Smooth muscle cell (in vitro differentiated cells): ENCODE data around the gene INPP5B. TPM values are rescaled to one million over a fixed set of nuclear protein-coding genes. Genes with fewer than 3 reads are reported as not detected.

Source experiments
- DNase-seq: peaks from one replicate; lab custom pipeline; 2025; ENCODE audit not compliant: unreplicated experiment; lab: John Stamatoyannopoulos, UW
- H2AFZ ChIP-seq: fragments of 200-600 bp; sonication (generic); 2 replicates; pipeline ENCODE4 v1.6.0; 2016; ENCODE audit warnings: antibody characterized with exemption, low read depth, mild to moderate bottlenecking
- H3F3A ChIP-seq: fragments of 200-600 bp; sonication (generic); 2 replicates; pipeline ENCODE4 v1.6.0; 2017; ENCODE audit warnings: antibody characterized with exemption, low read depth
- H3K27ac ChIP-seq: fragments of 200-600 bp; sonication (generic); 2 replicates; pipeline ENCODE4 v1.5.1; 2016; ENCODE audit warnings: low read depth, mild to moderate bottlenecking
- H3K27me3 ChIP-seq: fragments of 200-600 bp; sonication (generic); 2 replicates; pipeline ENCODE4 v1.6.1; 2016; ENCODE audit warnings: low read depth, mild to moderate bottlenecking
- H3K36me3 ChIP-seq: fragments of 200-600 bp; sonication (generic); 2 replicates; pipeline ENCODE4 v1.5.1; 2016; ENCODE audit warnings: low read depth
- H3K4me1 ChIP-seq: fragments of 200-600 bp; sonication (generic); 2 replicates; pipeline ENCODE4 v1.5.1; 2016; ENCODE audit warnings: low read depth
- H3K4me2 ChIP-seq: fragments of 200-600 bp; sonication (generic); 2 replicates; pipeline ENCODE4 v1.6.0; 2016; ENCODE audit warnings: mild to moderate bottlenecking
- H3K4me3 ChIP-seq: fragments of 200-600 bp; sonication (generic); 2 replicates; pipeline ENCODE4 v1.5.1; 2016; ENCODE audit warnings: mild to moderate bottlenecking
- H3K79me2 ChIP-seq: fragments of 200-600 bp; sonication (generic); 2 replicates; pipeline ENCODE4 v1.6.0; 2016; ENCODE audit warnings: low read depth, mild to moderate bottlenecking
- H3K9ac ChIP-seq: fragments of 200-600 bp; sonication (generic); 2 replicates; pipeline ENCODE4 v1.6.0; 2016; ENCODE audit warnings: low read depth
- H3K9me3 ChIP-seq: fragments of 200-600 bp; sonication (generic); replicated peaks from 2 replicates; pipeline ENCODE4 v1.5.1; 2016; ENCODE audit warnings: low read depth
- H4K20me1 ChIP-seq: fragments of 200-600 bp; sonication (generic); 2 replicates; pipeline ENCODE4 v1.6.0; 2016; ENCODE audit warnings: low read depth
- WGBS: methylation state at CpG from one replicate; pipeline ENCODE4 v1.1.7; 2016; ENCODE audit warnings: low lambda C conversion rate; 5-methylcytosine and 5-hydroxymethylcytosine counted together
- polyA plus RNA-seq: library from polyadenylated mRNA; unstranded; fragments of >200 nt; fragmentation: Nextera tagmentation; extraction: Ambion mirVana; gene quantifications from 2 replicates; pipeline ENCODE4 v1.2.1, GENCODE V29; 2016
- total RNA-seq: library from RNA; depleted of rRNA; stranded (reverse); fragments of >200 nt; gene quantifications from 2 replicates; pipeline ENCODE4 v1.2.3, GENCODE V29; 2014
- TF ChIP-seq, protein P1 (sequence below): fragments of 200-600 bp; sonication (generic); IDR thresholded peaks from 2 replicates; pipeline ENCODE4 v1.5.1; 2017; ENCODE audit warnings: borderline replicate concordance, mild to moderate bottlenecking, antibody characterized with exemption; ENCODE audit not compliant: insufficient read depth, poor library complexity, severe bottlenecking

INPP5B gene
- total and polyA plus RNA-seq, 2 experiments from 2014 or later: 6.7 to 11.0 TPM

DNA sequence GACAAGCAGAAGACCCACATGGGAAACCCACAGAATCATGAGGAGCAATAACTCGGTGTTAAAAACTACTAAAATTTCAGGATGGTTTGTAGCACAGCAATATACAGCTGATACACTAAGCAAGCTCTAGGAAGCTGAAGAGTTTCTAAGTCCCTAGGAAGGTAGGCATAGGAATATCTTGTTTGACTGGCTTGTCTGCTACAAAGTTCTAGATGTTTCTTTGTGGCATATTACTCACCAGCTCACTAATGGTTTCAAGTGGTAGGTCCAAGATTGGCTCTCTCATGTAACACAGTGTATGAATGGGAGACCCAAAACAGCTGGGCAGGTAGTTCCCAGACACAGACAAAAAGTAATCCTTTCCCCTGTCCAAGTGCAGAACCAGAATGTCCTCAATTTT, 74.2 kb downstream of the INPP5B start:
- 93% methylated on average over 1 of the region's 1 CpG for WGBS
- Histone ChIP-seq H3K27me3 (no peaks in the 10 kb centered on the region), H3K79me2 (no peaks in the 10 kb centered on the region), H3F3A (no peaks in the 10 kb centered on the region), H3K9ac (no peak overlapping the region), H3K4me3 (no peak overlapping the region), H4K20me1 (no peaks in the 10 kb centered on the region), H3K9me3 (no peaks in the 10 kb centered on the region), H3K27ac (no peak overlapping the region), H2AFZ (no peak overlapping the region), H3K4me1 (no peaks in the 10 kb centered on the region), H3K4me2 (no peak overlapping the region), H3K36me3 (peaks cover 13% of the 10 kb centered on the region)
- no peak for DNase-seq
- TF ChIP-seq, protein P1, sequence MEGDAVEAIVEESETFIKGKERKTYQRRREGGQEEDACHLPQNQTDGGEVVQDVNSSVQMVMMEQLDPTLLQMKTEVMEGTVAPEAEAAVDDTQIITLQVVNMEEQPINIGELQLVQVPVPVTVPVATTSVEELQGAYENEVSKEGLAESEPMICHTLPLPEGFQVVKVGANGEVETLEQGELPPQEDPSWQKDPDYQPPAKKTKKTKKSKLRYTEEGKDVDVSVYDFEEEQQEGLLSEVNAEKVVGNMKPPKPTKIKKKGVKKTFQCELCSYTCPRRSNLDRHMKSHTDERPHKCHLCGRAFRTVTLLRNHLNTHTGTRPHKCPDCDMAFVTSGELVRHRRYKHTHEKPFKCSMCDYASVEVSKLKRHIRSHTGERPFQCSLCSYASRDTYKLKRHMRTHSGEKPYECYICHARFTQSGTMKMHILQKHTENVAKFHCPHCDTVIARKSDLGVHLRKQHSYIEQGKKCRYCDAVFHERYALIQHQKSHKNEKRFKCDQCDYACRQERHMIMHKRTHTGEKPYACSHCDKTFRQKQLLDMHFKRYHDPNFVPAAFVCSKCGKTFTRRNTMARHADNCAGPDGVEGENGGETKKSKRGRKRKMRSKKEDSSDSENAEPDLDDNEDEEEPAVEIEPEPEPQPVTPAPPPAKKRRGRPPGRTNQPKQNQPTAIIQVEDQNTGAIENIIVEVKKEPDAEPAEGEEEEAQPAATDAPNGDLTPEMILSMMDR: no peak

DNA sequence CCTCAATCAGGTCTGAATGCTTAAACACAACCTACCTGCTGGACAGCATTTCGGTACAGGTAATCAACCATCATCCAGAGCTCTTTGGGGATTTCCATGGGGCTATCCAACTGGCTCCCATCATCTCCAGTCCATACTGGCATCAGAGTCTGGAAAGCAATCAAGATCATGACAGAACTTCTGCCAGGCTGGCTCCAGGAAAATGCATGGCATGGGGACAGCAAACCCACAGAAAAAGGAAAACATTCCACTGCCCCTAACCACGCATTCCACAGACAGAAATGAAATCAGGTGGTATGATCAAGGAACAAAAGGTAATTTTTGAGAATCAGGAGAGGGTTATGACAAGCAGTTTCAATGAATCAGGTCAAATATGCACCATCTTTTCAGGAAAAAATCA, 78.4 kb downstream of the INPP5B start:
- no peaks in the 10 kb centered on the region for H3F3A ChIP-seq
- H4K20me1 ChIP-seq: no peaks in the 10 kb centered on the region
- H3K36me3 ChIP-seq: peaks cover 5% of the 10 kb centered on the region
- 97% methylated on average over 2 of the region's 2 CpGs for WGBS
- H2AFZ ChIP-seq: no peak overlapping the region
- H3K4me1 ChIP-seq: no peaks in the 10 kb centered on the region
- H3K4me2 ChIP-seq: no peak overlapping the region
- no peaks in the 10 kb centered on the region for H3K27me3 ChIP-seq
- H3K79me2 ChIP-seq: no peaks in the 10 kb centered on the region
- H3K4me3 ChIP-seq: no peak overlapping the region
- TF ChIP-seq, protein P1: no peak
- no peak overlapping the region for H3K9ac ChIP-seq
- no peaks in the 10 kb centered on the region for H3K9me3 ChIP-seq
- no peak for DNase-seq
- H3K27ac ChIP-seq: no peak overlapping the region

DNA sequence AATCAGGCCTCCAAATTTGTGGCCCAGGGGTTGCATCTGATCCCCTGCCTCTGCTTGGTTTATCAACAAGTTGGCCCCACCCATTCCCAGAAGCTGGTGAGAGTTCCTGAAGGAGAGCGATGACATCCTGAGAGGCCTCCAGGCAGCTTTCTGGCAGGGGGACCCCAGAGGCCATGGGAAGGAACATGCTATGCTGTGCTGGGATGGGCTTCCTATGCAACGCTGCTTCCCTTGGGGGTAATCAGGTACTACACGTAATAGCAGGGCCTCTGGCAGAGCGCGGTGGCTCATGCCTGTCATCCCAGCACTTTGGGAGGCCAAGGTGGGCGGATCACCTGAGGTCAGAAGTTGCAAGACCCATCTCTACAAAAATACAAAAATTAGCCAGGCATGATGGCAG, 79.1 kb downstream of the INPP5B start:
- H3K4me3 ChIP-seq: no peak overlapping the region
- TF ChIP-seq, protein P1: no peak

DNA sequence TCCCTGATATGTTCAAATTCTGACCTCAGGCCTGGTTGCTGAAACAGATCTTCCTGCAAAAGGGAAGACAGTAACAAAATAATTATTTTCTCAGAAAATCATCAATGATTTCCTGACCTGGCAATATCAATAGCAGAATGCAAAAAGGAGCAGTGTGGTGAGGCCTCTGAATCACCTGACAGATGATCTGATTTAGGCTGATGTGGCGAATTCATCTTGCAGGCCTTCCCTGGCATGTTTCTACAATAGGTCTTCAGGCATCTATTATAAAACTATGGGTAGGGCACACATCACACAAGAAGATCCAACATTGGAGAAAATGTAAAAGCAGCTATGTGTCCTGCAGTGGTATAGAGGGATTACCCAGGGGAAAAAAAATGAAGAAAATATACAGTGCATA, 80.4 kb downstream of the INPP5B start:
- TF ChIP-seq, protein P1: no peak
- Histone ChIP-seq H3K4me3 (no peak overlapping the region), H3K9me3 (no peaks in the 10 kb centered on the region), H2AFZ (no peak overlapping the region), H3K4me2 (no peak overlapping the region), H3K36me3 (peaks cover 4% of the 10 kb centered on the region), H3K27me3 (no peaks in the 10 kb centered on the region), H3K9ac (no peak overlapping the region), H3K27ac (no peak overlapping the region), H3K4me1 (no peaks in the 10 kb centered on the region), H4K20me1 (no peaks in the 10 kb centered on the region), H3F3A (no peaks in the 10 kb centered on the region), H3K79me2 (no peaks in the 10 kb centered on the region)
- WGBS: 96% methylated on average over 1 of the region's 1 CpG
- DNase-seq: no peak

More for the DNA sequence above, 79.1 kb downstream of the INPP5B start:
- no peak overlapping the region for H3K27ac ChIP-seq
- peaks cover 4% of the 10 kb centered on the region for H3K36me3 ChIP-seq
- no peak for DNase-seq
- no peak overlapping the region for H2AFZ ChIP-seq
- 93% methylated on average over 6 of the region's 6 CpGs for WGBS
- H4K20me1 ChIP-seq: no peaks in the 10 kb centered on the region
- H3K9me3 ChIP-seq: no peaks in the 10 kb centered on the region
- no peaks in the 10 kb centered on the region for H3K4me1 ChIP-seq
- no peak overlapping the region for H3K4me2 ChIP-seq
- no peaks in the 10 kb centered on the region for H3K79me2 ChIP-seq
- H3F3A ChIP-seq: no peaks in the 10 kb centered on the region
- H3K9ac ChIP-seq: no peak overlapping the region
- H3K27me3 ChIP-seq: no peaks in the 10 kb centered on the region
